ENCODE results near the gene ANKRD34A. TPM values are rescaled to one million over a fixed set of nuclear protein-coding genes. Genes with fewer than 3 reads are reported as not detected.

Gene ANKRD34A
- total RNA-seq, 1 donor from 2014 or later: 0.59 TPM

DNA sequence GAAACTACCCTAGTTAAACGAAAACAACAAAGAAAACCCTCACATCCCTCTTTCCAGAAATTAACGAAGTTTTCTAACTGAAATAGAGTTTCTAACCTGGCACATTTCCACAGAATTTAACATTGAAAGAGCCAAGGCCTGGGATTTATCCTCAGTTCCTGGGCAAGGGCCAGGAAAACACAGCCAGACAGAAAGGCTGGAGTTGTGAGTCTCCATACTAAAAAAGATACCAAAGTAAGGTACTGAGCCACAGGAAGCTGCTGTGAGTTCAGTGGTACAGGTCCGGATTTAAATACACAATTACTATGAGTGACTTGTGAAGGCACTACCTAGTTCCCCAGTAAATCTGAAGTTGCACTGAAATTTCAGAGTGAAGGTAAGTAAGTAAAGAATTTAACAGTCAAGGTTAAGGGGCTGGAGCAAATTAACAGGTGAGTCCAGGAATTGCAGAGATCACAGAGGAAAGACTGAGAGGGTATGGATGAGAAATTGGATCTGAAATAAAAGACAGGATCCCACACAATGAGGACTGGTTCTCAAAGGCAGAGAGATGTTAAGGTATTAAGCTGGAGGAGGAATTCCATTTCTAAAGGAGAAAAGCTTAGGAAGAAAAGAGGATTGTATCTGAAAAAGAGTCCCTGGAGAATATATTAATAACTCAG lies 7.5 kb downstream of the ANKRD34A start:
- Mint-ChIP-seq H3K27me3 (ENCODE audit: unreplicated experiment) (peaks cover 10% of the 10 kb centered on the region), H3K4me3 (ENCODE audit: unreplicated experiment) (peak overlapping the region; percentile 98), H3K9me3 (ENCODE audit: unreplicated experiment) (peaks cover 10% of the 10 kb centered on the region), H3K36me3 (ENCODE audit: unreplicated experiment) (no peaks in the 10 kb centered on the region), H3K27ac (ENCODE audit: unreplicated experiment) (peak overlapping the region; percentile 56), H3K4me1 (ENCODE audit: low read depth, unreplicated experiment) (peaks cover 10% of the 10 kb centered on the region)
- DNase-seq: no peak
- TF ChIP-seq, protein P1, sequence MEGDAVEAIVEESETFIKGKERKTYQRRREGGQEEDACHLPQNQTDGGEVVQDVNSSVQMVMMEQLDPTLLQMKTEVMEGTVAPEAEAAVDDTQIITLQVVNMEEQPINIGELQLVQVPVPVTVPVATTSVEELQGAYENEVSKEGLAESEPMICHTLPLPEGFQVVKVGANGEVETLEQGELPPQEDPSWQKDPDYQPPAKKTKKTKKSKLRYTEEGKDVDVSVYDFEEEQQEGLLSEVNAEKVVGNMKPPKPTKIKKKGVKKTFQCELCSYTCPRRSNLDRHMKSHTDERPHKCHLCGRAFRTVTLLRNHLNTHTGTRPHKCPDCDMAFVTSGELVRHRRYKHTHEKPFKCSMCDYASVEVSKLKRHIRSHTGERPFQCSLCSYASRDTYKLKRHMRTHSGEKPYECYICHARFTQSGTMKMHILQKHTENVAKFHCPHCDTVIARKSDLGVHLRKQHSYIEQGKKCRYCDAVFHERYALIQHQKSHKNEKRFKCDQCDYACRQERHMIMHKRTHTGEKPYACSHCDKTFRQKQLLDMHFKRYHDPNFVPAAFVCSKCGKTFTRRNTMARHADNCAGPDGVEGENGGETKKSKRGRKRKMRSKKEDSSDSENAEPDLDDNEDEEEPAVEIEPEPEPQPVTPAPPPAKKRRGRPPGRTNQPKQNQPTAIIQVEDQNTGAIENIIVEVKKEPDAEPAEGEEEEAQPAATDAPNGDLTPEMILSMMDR (IDR thresholded peaks at IDR 0.05; ENCODE audit: partially characterized antibody, unreplicated experiment): no peak

GRCh38 chr1:145956361-145956760 lies 8.0 kb downstream of the ANKRD34A start:
- Mint-ChIP-seq H3K36me3 (ENCODE audit: unreplicated experiment) (no peaks in the 10 kb centered on the region), H3K4me1 (ENCODE audit: low read depth, unreplicated experiment) (peaks cover 10% of the 10 kb centered on the region), H3K9me3 (ENCODE audit: unreplicated experiment) (peaks cover 10% of the 10 kb centered on the region), H3K27me3 (ENCODE audit: unreplicated experiment) (peaks cover 10% of the 10 kb centered on the region), H3K4me3 (ENCODE audit: unreplicated experiment) (peak overlapping the region; percentile 98), H3K27ac (ENCODE audit: unreplicated experiment) (no peak overlapping the region)
- TF ChIP-seq, protein P1 (IDR thresholded peaks at IDR 0.05; ENCODE audit: partially characterized antibody, unreplicated experiment): no peak
- no peak for DNase-seq

- peaks cover 10% of the 10 kb centered on the region for H3K27me3 Mint-ChIP-seq (ENCODE audit: unreplicated experiment)
- peak overlapping the region; percentile 27 for H3K4me3 Mint-ChIP-seq (ENCODE audit: unreplicated experiment)
- no peak for DNase-seq
- peaks cover 10% of the 10 kb centered on the region for H3K9me3 Mint-ChIP-seq (ENCODE audit: unreplicated experiment)
- H3K36me3 Mint-ChIP-seq (ENCODE audit: unreplicated experiment): no peaks in the 10 kb centered on the region
- H3K27ac Mint-ChIP-seq (ENCODE audit: unreplicated experiment): no peak overlapping the region
- peaks cover 10% of the 10 kb centered on the region for H3K4me1 Mint-ChIP-seq (ENCODE audit: low read depth, unreplicated experiment)
- TF ChIP-seq, protein P1 (IDR thresholded peaks at IDR 0.05; ENCODE audit: partially characterized antibody, unreplicated experiment): no peak
Measured at GRCh38 chr1:145955436-145955835, 8.9 kb downstream of the ANKRD34A start.

DNA sequence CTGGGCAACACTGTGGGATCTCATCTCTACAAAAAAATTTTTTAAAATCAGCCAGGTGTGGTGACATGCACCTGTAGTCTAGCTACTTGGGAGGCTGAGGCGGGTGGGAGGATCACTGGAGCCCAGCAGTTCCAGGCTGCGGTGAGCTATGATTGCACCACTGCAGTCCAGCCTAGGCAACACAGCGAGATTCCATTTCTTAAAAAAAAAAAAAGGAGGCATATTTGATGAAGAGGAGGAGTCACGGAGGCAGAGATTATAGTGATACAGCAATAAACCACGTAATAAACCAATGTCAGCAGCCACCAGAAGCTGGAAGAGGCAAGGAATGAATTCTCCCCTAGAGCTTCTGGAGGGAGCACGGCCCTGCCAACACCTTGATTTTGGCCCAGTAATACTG lies 10.5 kb downstream of the ANKRD34A start:
- peaks cover 7% of the 10 kb centered on the region for H3K27me3 Mint-ChIP-seq (ENCODE audit: unreplicated experiment)
- H3K36me3 Mint-ChIP-seq (ENCODE audit: unreplicated experiment): no peaks in the 10 kb centered on the region
- no peak overlapping the region for H3K27ac Mint-ChIP-seq (ENCODE audit: unreplicated experiment)
- no peak overlapping the region for H3K4me3 Mint-ChIP-seq (ENCODE audit: unreplicated experiment)
- TF ChIP-seq, protein P1 (IDR thresholded peaks at IDR 0.05; ENCODE audit: partially characterized antibody, unreplicated experiment): no peak
- peaks cover 7% of the 10 kb centered on the region for H3K9me3 Mint-ChIP-seq (ENCODE audit: unreplicated experiment)
- H3K4me1 Mint-ChIP-seq (ENCODE audit: low read depth, unreplicated experiment): peaks cover 5% of the 10 kb centered on the region
- no peak for DNase-seq

DNA sequence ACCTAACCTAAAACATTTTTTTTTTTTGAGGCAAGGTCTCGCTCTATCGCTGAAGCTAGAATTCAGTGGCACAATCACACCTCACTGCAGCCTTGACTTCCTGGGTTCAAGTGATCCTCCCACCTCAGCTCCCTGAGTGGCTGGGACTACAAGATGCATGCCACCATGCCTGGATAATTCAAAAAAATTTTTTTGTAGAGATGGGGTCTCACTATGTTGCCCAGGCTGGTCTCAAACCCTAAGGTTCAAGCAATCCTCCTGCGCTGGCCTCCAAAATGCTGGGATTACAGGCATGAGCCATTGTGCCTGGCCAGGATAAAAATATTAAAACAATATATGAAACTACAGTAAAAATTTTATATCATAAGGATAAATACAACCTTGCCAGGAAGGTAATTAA lies 11.5 kb downstream of the ANKRD34A start:
- H3K4me3 Mint-ChIP-seq (ENCODE audit: unreplicated experiment): no peak overlapping the region
- H3K36me3 Mint-ChIP-seq (ENCODE audit: unreplicated experiment): no peaks in the 10 kb centered on the region
- H3K9me3 Mint-ChIP-seq (ENCODE audit: unreplicated experiment): peaks cover 7% of the 10 kb centered on the region
- peaks cover 3% of the 10 kb centered on the region for H3K4me1 Mint-ChIP-seq (ENCODE audit: low read depth, unreplicated experiment)
- H3K27ac Mint-ChIP-seq (ENCODE audit: unreplicated experiment): no peak overlapping the region
- peaks cover 4% of the 10 kb centered on the region for H3K27me3 Mint-ChIP-seq (ENCODE audit: unreplicated experiment)
- TF ChIP-seq, protein P1 (IDR thresholded peaks at IDR 0.05; ENCODE audit: partially characterized antibody, unreplicated experiment): no peak
- DNase-seq: no peak

Measured in glutamatergic neuron (in vitro differentiated cells).